ENCODE results near the gene PHTF1. TPM values are rescaled to one million over a fixed set of nuclear protein-coding genes. Genes with fewer than 3 reads are reported as not detected.

PHTF1 gene
- total and polyA plus RNA-seq, 2 of the 4 experiments (the other 2 are of a cell fraction) = 9.6 to 13.3 TPM

GRCh38 chr1:113805256-113805531 lies 45.9 kb upstream of the PHTF1 start:
- Histone ChIP-seq H3K36me3 (ENCODE audit: control insufficient read depth, insufficient read depth, low read length) (no peaks in the 10 kb centered on the region), H4K8ac (ENCODE audit: low read depth in 2 of 2, low read length in 2 of 2) (no peak overlapping the region), H3K4me1 (ENCODE audit: control insufficient read depth, insufficient read depth, low read length) (peaks cover 4% of the 10 kb centered on the region), H4K5ac (ENCODE audit: low read depth, low read length) (no peak overlapping the region), H2AK5ac (ENCODE audit: low read depth, low read length) (peak overlapping the region; percentile 45; the same call in 1 of the 2 replicates), H3K9me3 (ENCODE audit: control insufficient read depth, insufficient read depth, low read length) (no peaks in the 10 kb centered on the region), H3K14ac (replicated peaks; ENCODE audit: low read depth, low read length) (0 out of 2 replicates have a peak overlapping the region, but pooled peaks have one; percentile 19), H2AFZ (replicated peaks; ENCODE audit: low read length, poor library complexity) (no peak overlapping the region), H2BK120ac (ENCODE audit: low read depth, low read length) (no peak overlapping the region), H2BK15ac (ENCODE audit: low read depth, low read length) (no peak overlapping the region), H3K4ac (ENCODE audit: low read depth, low read length) (0 out of 2 replicates have a peak overlapping the region, but pooled peaks have one; percentile 8), H2BK20ac (ENCODE audit: low read depth, low read length) (no peak overlapping the region), H3K9ac (ENCODE audit: low read depth, low read length) (no peak overlapping the region), H3K18ac (ENCODE audit: low read depth, low read length) (no peak overlapping the region), H2AK9ac (replicated peaks; ENCODE audit: low read depth, low read length, poor library complexity) (no peak overlapping the region), H4K20me1 (ENCODE audit: insufficient read depth, low read length) (peaks cover 30% of the 10 kb centered on the region; the same call in 1 of the 2 replicates), H3K4me2 (ENCODE audit: low read depth, low read length) (no peak overlapping the region), H3K27me3 (ENCODE audit: control insufficient read depth, insufficient read depth, low read length) (no peaks in the 10 kb centered on the region), H3K27ac (ENCODE audit: insufficient read depth, low read length) (peak overlapping the region; percentile 19; the same call in 1 of the 2 replicates), H3K79me1 (ENCODE audit: low read depth in 1 of 2, low read length in 2 of 2) (peaks cover 8 to 58% of the 10 kb centered on the region in 2 experiments), H3K9me1 (ENCODE audit: insufficient read depth, low read length) (no peaks in the 10 kb centered on the region; the same call in 1 of the 2 replicates), H3K4me3 (ENCODE audit: insufficient read depth, low read depth, low read length) (no peak overlapping the region), H2BK5ac (ENCODE audit: low read depth, low read length, poor library complexity, severe bottlenecking) (no peak overlapping the region), H3K23ac (ENCODE audit: low read depth, low read length) (no peak overlapping the region), H3K56ac (ENCODE audit: extremely low read depth, insufficient read depth, low read length) (no peak overlapping the region), H4K91ac (ENCODE audit: insufficient read depth, low read depth, low read length) (no peak overlapping the region)
- POLR2A ChIA-PET (ENCODE audit: unreplicated experiment) = no interaction called here
- dilution Hi-C loops (cut with HindIII; ENCODE audit: low sequenced_read_pairs, unreplicated experiment) = no loop called here
- 29% methylated on average over 1 of the region's 6 CpGs; no CpG with 5 or more reads in 1 of the 2 experiments for WGBS, 2 experiments (ENCODE audit: extremely low coverage in 2 of 2, insufficient read length in 1 of 2)
- intact Hi-C loops (cut with micrococcal nuclease) = no loop called here
- TF ChIP-seq ELK1 (IDR thresholded peaks at IDR 0.05; ENCODE audit: borderline replicate concordance, low read depth, low read length) (no peak), POLR2A (IDR thresholded peaks at IDR 0.05; ENCODE audit: low read depth, low read length) (no peak), FOS (IDR thresholded peaks at IDR 0.05; ENCODE audit: low read depth, low read length) (no peak), MAZ (IDR thresholded peaks at IDR 0.05; ENCODE audit: borderline replicate concordance, low read depth, low read length) (no peak)
- no peak for ATAC-seq (ENCODE audit: low read depth)
- no peak for DNase-seq
- BruUV-seq (replicated peaks) = no TSS peak
- in situ Hi-C loops (cut with MboI; ENCODE audit: low sequenced_read_pairs) = no loop called here
- CTCF ChIA-PET = no interaction called here
